WTC11 (cell line): Measurements from ENCODE around the gene OR1D5. TPM values are rescaled to one million over a fixed set of nuclear protein-coding genes. Genes with fewer than 3 reads are reported as not detected.

Experiments
- ATAC-seq: fragments of 200-7000 bp; cut with Tn5 transposase; 2 replicates; pipeline ENCODE4 v1.10.0; 2021; ENCODE audit warnings: mild to moderate bottlenecking, moderate library complexity
- CTCF ChIA-PET: fragments of 300-600 bp; sonication (Branson Sonifier 250); formaldehyde crosslinking; loops from one replicate; lab custom pipeline; 2021; ENCODE audit warnings: antibody characterized with exemption; lab: Charles Lee
- POLR2A ChIA-PET: fragments of 350-600 bp; sonication (Branson Sonifier 250); formaldehyde crosslinking; loops from one replicate; lab custom pipeline; 2021; ENCODE audit warnings: antibody characterized with exemption; lab: Charles Lee
- DNase-seq: peaks from one replicate; pipeline ENCODE4 v3.0.0; 2021; ENCODE audit warnings: low spot score
- H3K27ac Mint-ChIP-seq: 2 replicates; pipeline ENCODE4 v1.8.0; 2021; ENCODE audit warnings: mixed read lengths
- H3K27me3 Mint-ChIP-seq: 2 replicates; pipeline ENCODE4 v1.8.0; 2021; ENCODE audit warnings: low read depth, mild to moderate bottlenecking, moderate library complexity, mixed read lengths
- H3K36me3 Mint-ChIP-seq: 2 replicates; pipeline ENCODE4 v1.8.0; 2021; ENCODE audit warnings: mixed read lengths
- H3K4me1 Mint-ChIP-seq: 2 replicates; pipeline ENCODE4 v1.8.0; 2022; ENCODE audit warnings: mixed read lengths
- H3K4me3 Mint-ChIP-seq: 2 replicates; pipeline ENCODE4 v1.8.0; 2021; ENCODE audit warnings: mild to moderate bottlenecking, moderate library complexity, mixed read lengths
- H3K9me3 Mint-ChIP-seq: 2 replicates; pipeline ENCODE4 v1.8.0; 2021; ENCODE audit warnings: mixed read lengths
- ESRRA ChIP-seq: sonication (generic); formaldehyde crosslinking; IDR thresholded peaks from 2 replicates; pipeline ENCODE4 v1.8.1; 2022; ENCODE audit warnings: mild to moderate bottlenecking, missing genetic modification reagents, borderline replicate concordance
- ETV6 ChIP-seq: sonication (generic); formaldehyde crosslinking; IDR thresholded peaks from 2 replicates; pipeline ENCODE4 v1.8.1; 2022; ENCODE audit warnings: mild to moderate bottlenecking, missing genetic modification reagents
- FOXK1 ChIP-seq: sonication (generic); formaldehyde crosslinking; IDR thresholded peaks from 2 replicates; pipeline ENCODE4 v1.8.0; 2022; ENCODE audit warnings: mild to moderate bottlenecking, moderate library complexity, missing genetic modification reagents
- GABPB1 ChIP-seq: sonication (generic); formaldehyde crosslinking; IDR thresholded peaks from 2 replicates; pipeline ENCODE4 v1.8.1; 2023; ENCODE audit warnings: mild to moderate bottlenecking, missing genetic modification reagents
- GRHL2 ChIP-seq: fragments of 250-450 bp; sonication (Bioruptor Pico); IDR thresholded peaks from 2 replicates; pipeline ENCODE4 v1.8.0; 2022; ENCODE audit warnings: mild to moderate bottlenecking, moderate library complexity; ENCODE audit not compliant: insufficient replicate concordance, severe bottlenecking
- JUN ChIP-seq: sonication (generic); formaldehyde crosslinking; IDR thresholded peaks from 2 replicates; pipeline ENCODE4 v1.8.0; 2023; ENCODE audit warnings: mild to moderate bottlenecking, missing genetic modification reagents
- MYBL2 ChIP-seq: sonication (generic); formaldehyde crosslinking; IDR thresholded peaks from 2 replicates; pipeline ENCODE4 v1.8.1; 2023; ENCODE audit warnings: mild to moderate bottlenecking, moderate library complexity, missing genetic modification reagents
- NFE2L1 ChIP-seq: sonication (generic); formaldehyde crosslinking; IDR thresholded peaks from 2 replicates; pipeline ENCODE4 v1.8.1; 2023; ENCODE audit warnings: missing genetic modification reagents
- SOX15 ChIP-seq: fragments of 250-450 bp; sonication (Bioruptor Pico); IDR thresholded peaks from 2 replicates; pipeline ENCODE4 v1.9.0; 2021; ENCODE audit warnings: mild to moderate bottlenecking
- ZNF121 ChIP-seq: sonication (generic); formaldehyde crosslinking; IDR thresholded peaks from 2 replicates; pipeline ENCODE4 v1.8.0; 2023; ENCODE audit warnings: missing genetic modification reagents
- ZNF263 ChIP-seq: sonication (generic); formaldehyde crosslinking; IDR thresholded peaks from 2 replicates; pipeline ENCODE4 v1.8.1; 2022; ENCODE audit warnings: low read depth, mild to moderate bottlenecking, moderate library complexity, missing genetic modification reagents
- ZNF396 ChIP-seq: fragments of 250-450 bp; sonication (Bioruptor Pico); IDR thresholded peaks from 2 replicates; pipeline ENCODE4 v1.8.0; 2021; ENCODE audit warnings: mild to moderate bottlenecking, moderate library complexity, borderline replicate concordance
- ZNF416 ChIP-seq: fragments of 250-450 bp; sonication (Bioruptor Pico); IDR thresholded peaks from 2 replicates; pipeline ENCODE4 v1.9.0; 2021; ENCODE audit warnings: mild to moderate bottlenecking, inconsistent platforms
- ZNF423 ChIP-seq: fragments of 250-450 bp; sonication (Bioruptor Pico); IDR thresholded peaks from 2 replicates; pipeline ENCODE4 v2.1.2; 2022; ENCODE audit warnings: mild to moderate bottlenecking, moderate library complexity
- ZNF671 ChIP-seq: fragments of 250-450 bp; sonication (Bioruptor Pico); IDR thresholded peaks from 2 replicates; pipeline ENCODE4 v1.8.0; 2021; ENCODE audit warnings: mild to moderate bottlenecking
- total RNA-seq: library from RNA; stranded (reverse); gene quantifications from 3 replicates; pipeline ENCODE4 v1.2.3, GENCODE V29; 2021
- TF ChIP-seq, protein P1 (sequence below): sonication (generic); formaldehyde crosslinking; IDR thresholded peaks from 2 replicates; pipeline ENCODE4 v1.8.1; 2022; ENCODE audit warnings: low read depth, mild to moderate bottlenecking, moderate library complexity, missing genetic modification reagents, borderline replicate concordance
- TF ChIP-seq, protein P2 (sequence below): sonication (generic); formaldehyde crosslinking; IDR thresholded peaks from 2 replicates; pipeline ENCODE4 v1.8.1; 2022; ENCODE audit warnings: low read depth, missing genetic modification reagents, borderline replicate concordance
- TF ChIP-seq, protein P3 (sequence below): sonication (generic); formaldehyde crosslinking; conservative IDR thresholded peaks from 2 replicates; pipeline ENCODE4 v1.8.1; 2022; ENCODE audit warnings: mild to moderate bottlenecking, missing genetic modification reagents
- TF ChIP-seq, protein P4 (sequence below): sonication (generic); formaldehyde crosslinking; IDR thresholded peaks from 2 replicates; pipeline ENCODE4 v1.8.1; 2023; ENCODE audit warnings: mild to moderate bottlenecking, moderate library complexity, missing genetic modification reagents
- TF ChIP-seq, protein P5 (sequence below): sonication (generic); formaldehyde crosslinking; IDR thresholded peaks from 2 replicates; pipeline ENCODE4 v1.8.1; 2023; ENCODE audit warnings: mild to moderate bottlenecking, missing genetic modification reagents
- TF ChIP-seq, protein P6 (sequence below): fragments of 250-450 bp; sonication (Bioruptor Pico); IDR thresholded peaks from 2 replicates; pipeline ENCODE4 v1.8.0; 2021; ENCODE audit warnings: mild to moderate bottlenecking
- TF ChIP-seq, protein P7 (sequence below): fragments of 250-450 bp; sonication (Bioruptor Pico); IDR thresholded peaks from 2 replicates; pipeline ENCODE4 v1.9.0; 2021; ENCODE audit warnings: moderate library complexity, mild to moderate bottlenecking, inconsistent platforms, borderline replicate concordance

Gene OR1D5
- total RNA-seq, 1 experiment from 2014 or later, result not detected

DNA sequence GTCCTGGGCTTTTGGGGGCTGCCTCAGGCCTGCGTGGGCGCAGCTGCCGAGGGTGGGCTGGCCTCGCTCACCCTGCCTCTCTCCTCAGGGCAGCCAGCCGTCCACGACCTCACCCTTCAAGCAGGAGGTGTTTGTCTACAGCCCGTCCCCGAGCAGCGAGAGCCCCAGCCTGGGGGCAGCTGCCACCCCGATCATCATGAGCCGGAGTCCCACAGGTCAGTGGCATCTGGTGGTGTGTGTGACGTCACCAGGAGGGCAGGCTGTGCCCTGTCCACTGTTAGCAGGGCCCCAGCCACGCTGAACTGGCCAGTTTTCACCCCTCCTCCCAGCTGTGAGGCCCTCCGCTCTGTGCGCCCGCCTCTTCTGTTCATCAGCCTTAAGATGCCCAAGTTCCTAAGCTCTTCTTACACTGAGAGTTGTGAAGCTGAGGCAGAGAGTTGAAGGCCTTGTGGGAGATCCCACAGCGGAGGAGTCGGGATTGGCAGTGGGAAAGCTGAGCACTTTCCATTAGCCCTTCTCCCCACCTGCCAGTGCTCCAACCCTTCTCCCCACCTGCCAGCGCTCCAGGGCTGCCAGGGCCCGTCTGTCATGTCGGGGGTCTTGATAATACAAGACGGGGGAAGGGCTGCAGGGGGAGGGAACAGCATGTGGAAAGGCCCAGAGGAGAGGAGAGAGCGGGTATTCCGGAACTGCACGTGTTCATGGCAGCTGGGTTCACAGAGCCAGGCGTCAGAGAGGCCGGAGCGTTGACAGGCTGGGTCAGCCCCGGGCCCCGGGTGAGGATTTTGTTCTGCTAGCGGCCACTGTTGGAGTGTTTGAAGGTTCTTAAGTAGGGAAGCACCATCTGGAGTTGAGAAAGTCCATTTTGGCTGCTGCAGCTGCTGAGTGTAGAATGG lies 36.3 kb downstream of the OR1D5 start:
- Mint-ChIP-seq H3K27me3 (no peaks in the 10 kb centered on the region; the same call in 1 of the 2 replicates), H3K27ac (no peak overlapping the region), H3K4me3 (no peak overlapping the region), H3K4me1 (no peaks in the 10 kb centered on the region), H3K9me3 (peaks cover 18% of the 10 kb centered on the region), H3K36me3 (peaks cover 53% of the 10 kb centered on the region)
- DNase-seq (no peak), ATAC-seq (no peak)
- ChIA-PET POLR2A (no interaction called here), CTCF (interaction anchor here (1.3 kb wide), 1 partner anchor 14 kb away, joined by 6 read pairs; no protein-coding TSS in a partner anchor)
- TF ChIP-seq, protein P1, sequence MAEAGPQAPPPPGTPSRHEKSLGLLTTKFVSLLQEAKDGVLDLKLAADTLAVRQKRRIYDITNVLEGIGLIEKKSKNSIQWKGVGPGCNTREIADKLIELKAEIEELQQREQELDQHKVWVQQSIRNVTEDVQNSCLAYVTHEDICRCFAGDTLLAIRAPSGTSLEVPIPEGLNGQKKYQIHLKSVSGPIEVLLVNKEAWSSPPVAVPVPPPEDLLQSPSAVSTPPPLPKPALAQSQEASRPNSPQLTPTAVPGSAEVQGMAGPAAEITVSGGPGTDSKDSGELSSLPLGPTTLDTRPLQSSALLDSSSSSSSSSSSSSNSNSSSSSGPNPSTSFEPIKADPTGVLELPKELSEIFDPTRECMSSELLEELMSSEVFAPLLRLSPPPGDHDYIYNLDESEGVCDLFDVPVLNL (CRISPR knock-in tag), result no peak
- TF ChIP-seq, protein P2, sequence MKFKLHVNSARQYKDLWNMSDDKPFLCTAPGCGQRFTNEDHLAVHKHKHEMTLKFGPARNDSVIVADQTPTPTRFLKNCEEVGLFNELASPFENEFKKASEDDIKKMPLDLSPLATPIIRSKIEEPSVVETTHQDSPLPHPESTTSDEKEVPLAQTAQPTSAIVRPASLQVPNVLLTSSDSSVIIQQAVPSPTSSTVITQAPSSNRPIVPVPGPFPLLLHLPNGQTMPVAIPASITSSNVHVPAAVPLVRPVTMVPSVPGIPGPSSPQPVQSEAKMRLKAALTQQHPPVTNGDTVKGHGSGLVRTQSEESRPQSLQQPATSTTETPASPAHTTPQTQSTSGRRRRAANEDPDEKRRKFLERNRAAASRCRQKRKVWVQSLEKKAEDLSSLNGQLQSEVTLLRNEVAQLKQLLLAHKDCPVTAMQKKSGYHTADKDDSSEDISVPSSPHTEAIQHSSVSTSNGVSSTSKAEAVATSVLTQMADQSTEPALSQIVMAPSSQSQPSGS, result no peak
- TF ChIP-seq ETV6 (CRISPR knock-in tag), result no peak
- no peak for TF ChIP-seq ZNF121 (CRISPR knock-in tag)
- TF ChIP-seq ZNF263 (CRISPR knock-in tag), result no peak
- no peak for TF ChIP-seq ESRRA (CRISPR knock-in tag)
- TF ChIP-seq MYBL2 (CRISPR knock-in tag), result no peak
- no peak for TF ChIP-seq ZNF416
- TF ChIP-seq NFE2L1 (CRISPR knock-in tag), result no peak
- no peak for TF ChIP-seq FOXK1 (CRISPR knock-in tag)
- no peak for TF ChIP-seq SOX15

DNA sequence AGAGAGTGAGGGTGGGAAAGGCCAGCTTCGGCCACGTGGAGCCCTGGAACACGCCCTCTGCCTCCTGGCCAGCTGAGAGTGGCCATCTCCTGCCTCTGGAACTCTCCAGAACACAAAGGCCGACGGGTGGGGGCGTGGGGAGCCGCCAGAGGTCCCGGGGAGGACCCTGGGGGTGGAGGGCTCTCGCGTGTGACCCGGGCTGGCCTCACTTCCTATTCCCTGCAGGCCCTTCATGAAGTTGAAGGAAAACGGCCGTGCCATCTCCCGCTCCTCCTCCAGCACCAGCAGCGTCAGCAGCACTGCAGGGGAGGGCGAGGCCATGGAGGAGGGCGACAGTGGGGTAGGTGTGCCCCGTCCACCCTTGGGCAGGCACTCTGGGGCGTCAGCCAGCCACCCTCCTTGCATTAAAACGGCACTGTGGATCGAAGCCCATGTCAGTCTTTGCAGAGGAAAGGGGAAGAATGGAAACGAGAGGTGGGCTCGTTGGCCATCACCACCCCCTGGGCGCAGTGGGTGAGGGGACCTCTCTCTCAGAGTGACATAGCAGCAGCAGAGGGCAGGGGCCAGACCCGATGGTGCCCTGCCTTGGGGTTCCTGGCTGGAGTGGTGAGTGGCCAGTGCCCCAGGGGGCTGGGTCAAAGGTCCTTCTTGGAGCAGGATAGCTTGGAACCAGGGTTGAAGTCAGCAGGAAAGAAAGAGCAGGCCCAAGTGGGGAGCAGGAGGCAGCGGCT lies 37.1 kb downstream of the OR1D5 start:
- ChIA-PET POLR2A (no interaction called here), CTCF (interaction anchor here (1.0 to 1.5 kb wide), 3 partner anchors 13 to 200 kb away, joined by 3 to 6 read pairs (median 6); no protein-coding TSS in a partner anchor)
- H3K36me3 Mint-ChIP-seq, result peaks cover 61% of the 10 kb centered on the region
- H3K9me3 Mint-ChIP-seq, result peaks cover 26% of the 10 kb centered on the region
- H3K4me1 Mint-ChIP-seq, result no peaks in the 10 kb centered on the region
- ATAC-seq, result no peak
- no peak overlapping the region for H3K4me3 Mint-ChIP-seq
- H3K27ac Mint-ChIP-seq, result no peak overlapping the region
- no peaks in the 10 kb centered on the region; the same call in 1 of the 2 replicates for H3K27me3 Mint-ChIP-seq
- TF ChIP-seq, protein P3, sequence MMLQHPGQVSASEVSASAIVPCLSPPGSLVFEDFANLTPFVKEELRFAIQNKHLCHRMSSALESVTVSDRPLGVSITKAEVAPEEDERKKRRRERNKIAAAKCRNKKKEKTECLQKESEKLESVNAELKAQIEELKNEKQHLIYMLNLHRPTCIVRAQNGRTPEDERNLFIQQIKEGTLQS (CRISPR knock-in tag), result no peak
- TF ChIP-seq, protein P4, sequence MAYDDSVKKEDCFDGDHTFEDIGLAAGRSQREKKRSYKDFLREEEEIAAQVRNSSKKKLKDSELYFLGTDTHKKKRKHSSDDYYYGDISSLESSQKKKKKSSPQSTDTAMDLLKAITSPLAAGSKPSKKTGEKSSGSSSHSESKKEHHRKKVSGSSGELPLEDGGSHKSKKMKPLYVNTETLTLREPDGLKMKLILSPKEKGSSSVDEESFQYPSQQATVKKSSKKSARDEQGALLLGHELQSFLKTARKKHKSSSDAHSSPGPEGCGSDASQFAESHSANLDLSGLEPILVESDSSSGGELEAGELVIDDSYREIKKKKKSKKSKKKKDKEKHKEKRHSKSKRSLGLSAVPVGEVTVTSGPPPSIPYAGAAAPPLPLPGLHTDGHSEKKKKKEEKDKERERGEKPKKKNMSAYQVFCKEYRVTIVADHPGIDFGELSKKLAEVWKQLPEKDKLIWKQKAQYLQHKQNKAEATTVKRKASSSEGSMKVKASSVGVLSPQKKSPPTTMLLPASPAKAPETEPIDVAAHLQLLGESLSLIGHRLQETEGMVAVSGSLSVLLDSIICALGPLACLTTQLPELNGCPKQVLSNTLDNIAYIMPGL (CRISPR knock-in tag), result no peak
- TF ChIP-seq GABPB1 (CRISPR knock-in tag) (no peak), ZNF396 (CRISPR knock-in tag) (no peak), JUN (no peak), ZNF416 (no peak), ZNF671 (no peak), GRHL2 (no peak), ZNF423 (no peak)
- TF ChIP-seq, protein P5, sequence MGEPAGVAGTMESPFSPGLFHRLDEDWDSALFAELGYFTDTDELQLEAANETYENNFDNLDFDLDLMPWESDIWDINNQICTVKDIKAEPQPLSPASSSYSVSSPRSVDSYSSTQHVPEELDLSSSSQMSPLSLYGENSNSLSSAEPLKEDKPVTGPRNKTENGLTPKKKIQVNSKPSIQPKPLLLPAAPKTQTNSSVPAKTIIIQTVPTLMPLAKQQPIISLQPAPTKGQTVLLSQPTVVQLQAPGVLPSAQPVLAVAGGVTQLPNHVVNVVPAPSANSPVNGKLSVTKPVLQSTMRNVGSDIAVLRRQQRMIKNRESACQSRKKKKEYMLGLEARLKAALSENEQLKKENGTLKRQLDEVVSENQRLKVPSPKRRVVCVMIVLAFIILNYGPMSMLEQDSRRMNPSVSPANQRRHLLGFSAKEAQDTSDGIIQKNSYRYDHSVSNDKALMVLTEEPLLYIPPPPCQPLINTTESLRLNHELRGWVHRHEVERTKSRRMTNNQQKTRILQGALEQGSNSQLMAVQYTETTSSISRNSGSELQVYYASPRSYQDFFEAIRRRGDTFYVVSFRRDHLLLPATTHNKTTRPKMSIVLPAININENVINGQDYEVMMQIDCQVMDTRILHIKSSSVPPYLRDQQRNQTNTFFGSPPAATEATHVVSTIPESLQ (CRISPR knock-in tag), result no peak
- TF ChIP-seq, protein P6, sequence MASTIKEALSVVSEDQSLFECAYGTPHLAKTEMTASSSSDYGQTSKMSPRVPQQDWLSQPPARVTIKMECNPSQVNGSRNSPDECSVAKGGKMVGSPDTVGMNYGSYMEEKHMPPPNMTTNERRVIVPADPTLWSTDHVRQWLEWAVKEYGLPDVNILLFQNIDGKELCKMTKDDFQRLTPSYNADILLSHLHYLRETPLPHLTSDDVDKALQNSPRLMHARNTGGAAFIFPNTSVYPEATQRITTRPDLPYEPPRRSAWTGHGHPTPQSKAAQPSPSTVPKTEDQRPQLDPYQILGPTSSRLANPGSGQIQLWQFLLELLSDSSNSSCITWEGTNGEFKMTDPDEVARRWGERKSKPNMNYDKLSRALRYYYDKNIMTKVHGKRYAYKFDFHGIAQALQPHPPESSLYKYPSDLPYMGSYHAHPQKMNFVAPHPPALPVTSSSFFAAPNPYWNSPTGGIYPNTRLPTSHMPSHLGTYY, result no peak
- TF ChIP-seq, protein P7, sequence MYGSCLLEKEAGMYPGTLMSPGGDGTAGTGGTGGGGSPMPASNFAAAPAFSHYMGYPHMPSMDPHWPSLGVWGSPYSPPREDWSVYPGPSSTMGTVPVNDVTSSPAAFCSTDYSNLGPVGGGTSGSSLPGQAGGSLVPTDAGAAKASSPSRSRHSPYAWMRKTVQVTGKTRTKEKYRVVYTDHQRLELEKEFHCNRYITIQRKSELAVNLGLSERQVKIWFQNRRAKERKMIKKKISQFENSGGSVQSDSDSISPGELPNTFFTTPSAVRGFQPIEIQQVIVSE (CRISPR knock-in tag), result no peak
- no peak for DNase-seq
